ENCODE measurements around the gene PALLD. TPM values are rescaled to one million over a fixed set of nuclear protein-coding genes. Genes with fewer than 3 reads are reported as not detected.

PALLD gene
- total RNA-seq, 1 donor from 2014 or later = 93.5 TPM

- peaks cover 26% of the 10 kb centered on the region for H3K4me1 Mint-ChIP-seq (ENCODE audit: unreplicated experiment)
- DNase-seq (ENCODE audit: extremely low spot score, unreplicated experiment) = no peak
- H3K4me3 Mint-ChIP-seq = no peak overlapping the region
- no peaks in the 10 kb centered on the region for H3K36me3 Mint-ChIP-seq
- no peak overlapping the region for H3K27ac Mint-ChIP-seq
- H3K9me3 Mint-ChIP-seq = no peaks in the 10 kb centered on the region
- TF ChIP-seq CTCF (conservative IDR thresholded peaks at IDR 0.05) = no peak
- no peaks in the 10 kb centered on the region for H3K27me3 Mint-ChIP-seq
Measured at GRCh38 chr4:168535689-168536088, 38.8 kb downstream of the PALLD start.

- Mint-ChIP-seq H3K4me3 (peak overlapping the region; percentile 40), H3K27ac (no peak overlapping the region), H3K4me1 (ENCODE audit: unreplicated experiment) (peaks cover 29% of the 10 kb centered on the region), H3K27me3 (no peaks in the 10 kb centered on the region), H3K9me3 (no peaks in the 10 kb centered on the region), H3K36me3 (no peaks in the 10 kb centered on the region)
- no peak for DNase-seq (ENCODE audit: extremely low spot score, unreplicated experiment)
- no peak for TF ChIP-seq CTCF (conservative IDR thresholded peaks at IDR 0.05)
Measured at GRCh38 chr4:168536448-168536847, 39.6 kb downstream of the PALLD start.

- H3K4me3 Mint-ChIP-seq = no peak overlapping the region
- H3K27ac Mint-ChIP-seq = no peak overlapping the region
- no peak for DNase-seq (ENCODE audit: extremely low spot score, unreplicated experiment)
- TF ChIP-seq CTCF (conservative IDR thresholded peaks at IDR 0.05) = no peak
- peaks cover 29% of the 10 kb centered on the region for H3K4me1 Mint-ChIP-seq (ENCODE audit: unreplicated experiment)
- no peaks in the 10 kb centered on the region for H3K36me3 Mint-ChIP-seq
- H3K9me3 Mint-ChIP-seq = no peaks in the 10 kb centered on the region
- no peaks in the 10 kb centered on the region for H3K27me3 Mint-ChIP-seq
Measured at GRCh38 chr4:168537086-168537485, 40.2 kb downstream of the PALLD start.

GRCh38 chr4:168537571-168537970 lies 40.7 kb downstream of the PALLD start:
- Mint-ChIP-seq H3K9me3 (no peaks in the 10 kb centered on the region), H3K4me3 (peak overlapping the region; percentile 71), H3K4me1 (ENCODE audit: unreplicated experiment) (peaks cover 29% of the 10 kb centered on the region), H3K36me3 (no peaks in the 10 kb centered on the region), H3K27ac (peak overlapping the region; percentile 71), H3K27me3 (no peaks in the 10 kb centered on the region)
- no peak for DNase-seq (ENCODE audit: extremely low spot score, unreplicated experiment)
- no peak for TF ChIP-seq CTCF (conservative IDR thresholded peaks at IDR 0.05)

GRCh38 chr4:168538632-168539031 lies 41.8 kb downstream of the PALLD start:
- no peak overlapping the region for H3K4me3 Mint-ChIP-seq
- TF ChIP-seq CTCF (conservative IDR thresholded peaks at IDR 0.05) = no peak
- H3K36me3 Mint-ChIP-seq = no peaks in the 10 kb centered on the region
- no peak for DNase-seq (ENCODE audit: extremely low spot score, unreplicated experiment)
- no peak overlapping the region for H3K27ac Mint-ChIP-seq
- no peaks in the 10 kb centered on the region for H3K27me3 Mint-ChIP-seq
- peaks cover 29% of the 10 kb centered on the region for H3K4me1 Mint-ChIP-seq (ENCODE audit: unreplicated experiment)
- no peaks in the 10 kb centered on the region for H3K9me3 Mint-ChIP-seq

GRCh38 chr4:168540086-168540485 lies 43.2 kb downstream of the PALLD start:
- H3K36me3 Mint-ChIP-seq = no peaks in the 10 kb centered on the region
- no peak for TF ChIP-seq CTCF (conservative IDR thresholded peaks at IDR 0.05)
- no peaks in the 10 kb centered on the region for H3K9me3 Mint-ChIP-seq
- H3K4me3 Mint-ChIP-seq = peak overlapping the region; percentile 59
- no peak for DNase-seq (ENCODE audit: extremely low spot score, unreplicated experiment)
- no peaks in the 10 kb centered on the region for H3K27me3 Mint-ChIP-seq
- peak overlapping the region; percentile 82 for H3K27ac Mint-ChIP-seq
- peaks cover 33% of the 10 kb centered on the region for H3K4me1 Mint-ChIP-seq (ENCODE audit: unreplicated experiment)

Data from type B pancreatic cell (in vitro differentiated cells).